ENCODE measurements around the gene SPATA31C1.

DNA sequence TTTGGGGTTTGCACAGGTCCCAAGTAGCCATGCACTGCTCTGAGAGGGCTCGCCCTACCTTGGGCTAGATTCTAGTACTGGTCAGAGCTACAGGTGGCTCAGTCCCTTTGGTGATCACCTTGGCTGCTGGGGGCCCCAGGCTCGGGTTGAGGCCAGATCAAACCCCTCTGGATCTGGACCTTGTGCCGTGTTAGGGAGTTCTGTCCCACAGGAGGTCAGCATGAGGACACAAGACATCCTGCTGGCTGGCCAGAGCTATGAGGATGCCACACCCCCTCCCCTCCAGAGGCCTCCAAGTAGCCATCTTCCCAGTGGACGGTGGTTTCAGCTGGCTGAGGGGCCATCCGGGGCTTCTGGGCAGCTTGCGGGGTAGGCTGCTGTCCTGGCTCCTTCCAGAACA is 46.0 kb downstream of the SPATA31C1 start:
- TF ChIP-seq, protein P1, sequence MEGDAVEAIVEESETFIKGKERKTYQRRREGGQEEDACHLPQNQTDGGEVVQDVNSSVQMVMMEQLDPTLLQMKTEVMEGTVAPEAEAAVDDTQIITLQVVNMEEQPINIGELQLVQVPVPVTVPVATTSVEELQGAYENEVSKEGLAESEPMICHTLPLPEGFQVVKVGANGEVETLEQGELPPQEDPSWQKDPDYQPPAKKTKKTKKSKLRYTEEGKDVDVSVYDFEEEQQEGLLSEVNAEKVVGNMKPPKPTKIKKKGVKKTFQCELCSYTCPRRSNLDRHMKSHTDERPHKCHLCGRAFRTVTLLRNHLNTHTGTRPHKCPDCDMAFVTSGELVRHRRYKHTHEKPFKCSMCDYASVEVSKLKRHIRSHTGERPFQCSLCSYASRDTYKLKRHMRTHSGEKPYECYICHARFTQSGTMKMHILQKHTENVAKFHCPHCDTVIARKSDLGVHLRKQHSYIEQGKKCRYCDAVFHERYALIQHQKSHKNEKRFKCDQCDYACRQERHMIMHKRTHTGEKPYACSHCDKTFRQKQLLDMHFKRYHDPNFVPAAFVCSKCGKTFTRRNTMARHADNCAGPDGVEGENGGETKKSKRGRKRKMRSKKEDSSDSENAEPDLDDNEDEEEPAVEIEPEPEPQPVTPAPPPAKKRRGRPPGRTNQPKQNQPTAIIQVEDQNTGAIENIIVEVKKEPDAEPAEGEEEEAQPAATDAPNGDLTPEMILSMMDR (conservative IDR thresholded peaks at IDR 0.05; ENCODE audit: low read depth, low read length): no peak
- TF ChIP-seq EZH2 (IDR thresholded peaks at IDR 0.05; ENCODE audit: low read length, unreplicated experiment) (no peak), EZH2phosphoT487 (IDR thresholded peaks at IDR 0.05; ENCODE audit: borderline replicate concordance, low read length) (no peak)

Data from PC-3 (cell line).